ENCODE results near the gene MYO1H. TPM values are rescaled to one million over a fixed set of nuclear protein-coding genes. Genes with fewer than 3 reads are reported as not detected.

MYO1H gene
- total RNA-seq, 4 donors from 2014 or later, result not detected

DNA sequence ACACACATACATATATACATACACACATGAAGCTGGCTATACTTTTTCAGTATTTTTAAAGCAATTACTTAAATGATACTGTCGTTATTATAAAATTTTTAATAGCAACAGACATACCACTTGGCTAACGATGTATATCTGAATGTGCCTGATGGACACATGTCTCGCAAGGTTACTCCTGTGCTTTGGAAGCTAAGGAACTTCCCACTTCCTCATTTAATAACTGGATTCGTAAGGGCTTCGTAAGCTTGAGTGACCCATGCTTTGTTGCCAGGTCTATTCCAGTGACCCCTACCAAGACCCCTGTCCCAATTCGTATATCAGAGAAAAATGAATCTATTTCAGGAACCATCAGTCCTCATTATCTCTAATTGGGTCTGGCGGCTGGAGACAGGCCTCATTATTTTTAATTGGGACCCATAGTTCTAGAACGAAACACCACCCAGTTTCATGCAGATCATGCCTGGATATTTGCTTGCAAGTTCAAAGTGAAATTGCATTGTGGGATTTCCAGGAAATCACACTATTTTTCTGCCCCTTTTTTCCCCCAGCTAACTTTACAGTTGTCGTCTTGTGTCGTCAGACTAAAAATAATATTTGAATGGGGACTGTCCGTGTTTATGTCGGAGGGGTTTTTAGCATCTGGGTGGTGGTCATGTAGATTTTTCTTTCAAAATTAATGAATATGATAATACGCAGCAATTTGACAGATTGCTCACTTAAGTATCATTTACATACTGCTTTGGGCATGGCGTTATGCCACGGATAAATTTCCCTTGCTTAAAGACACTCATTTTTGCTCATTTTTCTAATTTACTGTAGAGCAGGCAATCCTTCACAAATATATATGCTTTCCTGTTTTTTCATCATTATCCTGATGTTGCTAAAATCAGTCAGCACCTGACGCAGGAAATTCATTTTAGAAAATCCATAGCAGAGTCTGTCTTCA, 17.1 kb upstream of the MYO1H start:
- no peak for TF ChIP-seq POLR2A (IDR thresholded peaks at IDR 0.05)
- TF ChIP-seq, protein P1, sequence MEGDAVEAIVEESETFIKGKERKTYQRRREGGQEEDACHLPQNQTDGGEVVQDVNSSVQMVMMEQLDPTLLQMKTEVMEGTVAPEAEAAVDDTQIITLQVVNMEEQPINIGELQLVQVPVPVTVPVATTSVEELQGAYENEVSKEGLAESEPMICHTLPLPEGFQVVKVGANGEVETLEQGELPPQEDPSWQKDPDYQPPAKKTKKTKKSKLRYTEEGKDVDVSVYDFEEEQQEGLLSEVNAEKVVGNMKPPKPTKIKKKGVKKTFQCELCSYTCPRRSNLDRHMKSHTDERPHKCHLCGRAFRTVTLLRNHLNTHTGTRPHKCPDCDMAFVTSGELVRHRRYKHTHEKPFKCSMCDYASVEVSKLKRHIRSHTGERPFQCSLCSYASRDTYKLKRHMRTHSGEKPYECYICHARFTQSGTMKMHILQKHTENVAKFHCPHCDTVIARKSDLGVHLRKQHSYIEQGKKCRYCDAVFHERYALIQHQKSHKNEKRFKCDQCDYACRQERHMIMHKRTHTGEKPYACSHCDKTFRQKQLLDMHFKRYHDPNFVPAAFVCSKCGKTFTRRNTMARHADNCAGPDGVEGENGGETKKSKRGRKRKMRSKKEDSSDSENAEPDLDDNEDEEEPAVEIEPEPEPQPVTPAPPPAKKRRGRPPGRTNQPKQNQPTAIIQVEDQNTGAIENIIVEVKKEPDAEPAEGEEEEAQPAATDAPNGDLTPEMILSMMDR (IDR thresholded peaks at IDR 0.05), result no peak
- intact Hi-C loops (cut with DNase I; ENCODE audit: low total_unique reads), result no loop called here

DNA sequence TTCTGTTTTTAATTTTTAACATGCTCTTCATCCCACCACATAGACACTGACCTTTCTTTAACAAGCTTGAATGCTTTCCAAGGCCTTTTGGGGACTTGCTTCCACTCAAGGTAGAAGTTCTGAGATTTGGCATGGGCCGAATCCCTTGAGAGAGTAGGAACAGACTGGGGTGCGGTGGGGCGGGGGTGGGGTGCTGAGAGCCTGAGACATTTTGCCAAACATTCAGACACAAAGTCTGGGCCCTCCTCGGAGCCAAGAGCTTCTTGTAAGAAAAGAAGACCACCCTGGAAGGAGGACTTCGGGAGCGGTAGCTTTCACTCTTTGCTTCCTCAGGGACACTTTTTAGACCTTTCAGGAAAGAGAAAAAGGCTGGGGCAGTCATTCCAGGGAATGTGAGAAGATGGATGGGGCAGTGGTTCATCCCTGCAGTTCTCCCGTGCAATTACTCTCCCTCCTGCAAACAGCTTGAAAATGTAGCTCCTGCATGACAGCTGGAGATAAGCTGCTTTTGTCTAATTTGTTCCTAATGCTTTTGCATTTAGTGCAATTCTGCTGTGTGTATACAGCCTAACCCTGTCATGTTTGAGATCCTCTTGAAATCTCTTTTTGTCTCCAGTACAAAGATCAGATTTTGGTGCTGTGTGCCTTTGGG, 16.3 kb upstream of the MYO1H start:
- H3K36me3 ChIP-seq, result no peaks in the 10 kb centered on the region
- TF ChIP-seq, protein P1 (IDR thresholded peaks at IDR 0.05), result no peak
- no peak for TF ChIP-seq POLR2A (IDR thresholded peaks at IDR 0.05)
- H3K4me3 ChIP-seq, result no peak overlapping the region
- no peaks in the 10 kb centered on the region for H3K9me3 ChIP-seq
- H3K27ac ChIP-seq, result peak overlapping the region in 1 of 2 donors; percentile 59
- peaks cover 0 to 5% of the 10 kb centered on the region in 2 donors for H3K4me1 ChIP-seq
- H3K27me3 ChIP-seq, result no peaks in the 10 kb centered on the region
- no peak for DNase-seq
- intact Hi-C loops (cut with DNase I; ENCODE audit: low total_unique reads), result no loop called here

More for the DNA sequence above, 17.1 kb upstream of the MYO1H start:
- H3K36me3 ChIP-seq, result no peaks in the 10 kb centered on the region
- no peak for DNase-seq
- H3K9me3 ChIP-seq, result no peaks in the 10 kb centered on the region
- peak overlapping the region in 1 of 2 donors; percentile 59 for H3K27ac ChIP-seq
- H3K4me3 ChIP-seq, result no peak overlapping the region
- H3K27me3 ChIP-seq, result no peaks in the 10 kb centered on the region
- peaks cover 0 to 5% of the 10 kb centered on the region in 2 donors for H3K4me1 ChIP-seq

DNA sequence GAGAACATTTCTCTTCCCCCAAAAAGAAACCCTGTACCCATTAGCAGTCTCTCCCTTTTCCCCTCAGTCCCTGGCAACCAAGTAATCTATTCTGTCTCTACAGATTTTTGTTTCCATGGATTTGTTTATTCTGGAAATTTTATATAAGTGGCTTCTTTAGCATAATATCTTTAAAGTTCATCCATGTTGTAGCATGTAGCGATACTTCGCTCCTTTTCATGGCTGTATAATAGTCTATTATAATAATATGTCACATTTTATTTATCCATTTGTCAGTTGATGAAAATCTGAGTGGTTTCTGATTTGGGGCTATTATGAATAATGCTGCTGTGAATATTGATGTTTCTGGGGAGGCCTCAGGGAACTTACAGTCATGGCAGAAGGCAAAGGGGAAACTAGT, 12.8 kb upstream of the MYO1H start:
- TF ChIP-seq, protein P1 (IDR thresholded peaks at IDR 0.05), result no peak
- no peak for TF ChIP-seq POLR2A (IDR thresholded peaks at IDR 0.05)
- H3K4me1 ChIP-seq, result peaks cover 0 to 5% of the 10 kb centered on the region in 2 donors
- no peak overlapping the region for H3K27ac ChIP-seq
- H3K9me3 ChIP-seq, result no peaks in the 10 kb centered on the region
- H3K4me3 ChIP-seq, result no peak overlapping the region
- no peaks in the 10 kb centered on the region for H3K27me3 ChIP-seq
- H3K36me3 ChIP-seq, result no peaks in the 10 kb centered on the region
- DNase-seq, result no peak
- intact Hi-C loops (cut with DNase I; ENCODE audit: low total_unique reads), result no loop called here

DNA sequence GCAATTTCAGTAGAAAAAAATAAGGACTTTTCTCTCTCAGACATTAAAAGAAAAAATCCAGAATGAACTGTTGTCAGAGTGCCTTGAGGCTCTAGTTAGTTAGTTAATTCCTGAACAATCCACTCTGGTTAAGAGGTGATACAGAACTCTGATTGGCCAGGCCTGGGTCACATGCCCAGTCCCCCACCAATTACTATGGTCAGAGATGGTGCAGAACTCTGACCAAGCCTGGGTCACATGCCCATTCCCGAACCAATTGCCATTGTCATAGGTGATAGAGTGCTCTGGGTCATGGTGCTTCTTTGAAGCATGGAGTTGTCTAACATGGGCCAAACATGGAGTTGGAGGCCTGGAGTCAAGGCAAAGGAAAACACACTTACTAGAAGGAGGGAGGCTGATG, 11.1 kb upstream of the MYO1H start:
- no peak overlapping the region for H3K4me3 ChIP-seq
- no peaks in the 10 kb centered on the region for H3K36me3 ChIP-seq
- TF ChIP-seq POLR2A (IDR thresholded peaks at IDR 0.05), result no peak
- TF ChIP-seq, protein P1 (IDR thresholded peaks at IDR 0.05), result no peak
- H3K4me1 ChIP-seq, result peaks cover 0 to 5% of the 10 kb centered on the region in 2 donors
- H3K27ac ChIP-seq, result no peak overlapping the region
- H3K9me3 ChIP-seq, result no peaks in the 10 kb centered on the region
- intact Hi-C loops (cut with DNase I; ENCODE audit: low total_unique reads), result no loop called here
- DNase-seq, result no peak
- H3K27me3 ChIP-seq, result no peaks in the 10 kb centered on the region

DNA sequence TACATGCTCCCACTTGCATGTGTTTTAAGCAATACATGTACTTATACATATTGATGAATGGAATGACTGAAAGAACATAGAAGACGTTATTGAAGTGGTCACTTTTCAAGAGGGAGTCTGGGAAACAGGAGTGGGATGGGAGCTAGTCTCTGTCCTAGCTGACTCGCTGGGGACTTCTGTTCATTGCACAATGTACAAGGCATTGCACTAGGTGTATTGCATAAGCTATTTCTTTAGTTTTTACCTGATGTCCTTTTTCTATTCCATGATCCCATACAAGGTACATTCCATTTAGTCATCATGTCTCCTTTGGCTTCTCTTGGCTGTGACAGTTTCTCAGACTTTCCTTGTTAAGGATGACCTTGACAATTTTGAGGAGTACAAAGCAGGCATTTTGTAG, 4.0 kb upstream of the MYO1H start:
- H3K4me3 ChIP-seq, result no peak overlapping the region
- H3K9me3 ChIP-seq, result no peaks in the 10 kb centered on the region
- TF ChIP-seq, protein P1 (IDR thresholded peaks at IDR 0.05), result no peak
- no peak for TF ChIP-seq POLR2A (IDR thresholded peaks at IDR 0.05)
- H3K4me1 ChIP-seq, result no peaks in the 10 kb centered on the region
- no peaks in the 10 kb centered on the region for H3K36me3 ChIP-seq
- no peak for DNase-seq
- no peak overlapping the region for H3K27ac ChIP-seq
- intact Hi-C loops (cut with DNase I; ENCODE audit: low total_unique reads), result no loop called here
- no peaks in the 10 kb centered on the region for H3K27me3 ChIP-seq

Data from uterus (tissue), 4 donors.